ENCODE measurements around the gene IL10.

DNA sequence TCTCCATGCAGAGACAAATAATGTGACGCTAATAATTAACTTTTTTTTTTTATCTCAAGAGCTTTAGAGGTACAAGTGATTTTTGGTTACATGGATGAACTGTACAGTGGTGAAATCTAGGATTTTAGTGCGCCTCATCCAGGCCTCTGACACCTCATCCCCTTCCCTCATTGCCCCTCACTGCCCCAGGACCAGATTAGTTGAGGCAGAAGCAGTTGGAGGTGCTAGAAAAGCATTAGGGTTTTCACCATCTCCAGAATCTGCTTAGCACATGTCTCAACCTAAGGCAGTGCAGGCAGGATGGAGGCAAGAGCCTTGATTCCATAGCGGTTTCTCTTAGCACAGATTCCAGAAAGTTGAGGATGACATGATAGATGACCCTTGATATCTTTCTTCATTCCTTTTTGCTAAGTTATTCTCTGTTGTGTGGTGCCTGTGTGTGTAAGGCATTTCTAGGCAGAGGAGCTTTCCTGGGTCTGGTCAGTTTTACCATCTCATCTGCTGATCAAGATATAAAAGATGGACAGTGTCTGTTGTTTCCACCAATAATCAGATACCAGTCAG lies 16.3 kb upstream of the IL10 start:
- no peak for TF ChIP-seq EP300 (IDR thresholded peaks at IDR 0.05)
- no peak for TF ChIP-seq CTCF (IDR thresholded peaks at IDR 0.05)
- TF ChIP-seq POLR2AphosphoS5 (IDR thresholded peaks at IDR 0.05) = no peak

All from stomach (tissue), 4 donors.